Forelimb muscle (tissue), 1 donor: Measurements from ENCODE around the gene SPATA3. TPM values are rescaled to one million over a fixed set of nuclear protein-coding genes. Genes with fewer than 3 reads are reported as not detected.
"Not testable (repeated sequence)": the region's sequence is repeated elsewhere in the genome, so short reads cannot be mapped to it uniquely, and the experiment has no call there.

Experiments used
- DNase-seq: peaks from one replicate; pipeline ENCODE4 v3.0.0-alpha.2; 2013; ENCODE audit warnings: low read depth
- polyA plus RNA-seq: library from polyadenylated mRNA; unstranded; fragments of 120-200 nt; gene quantifications from one replicate; pipeline ENCODE4 v1.2.1, GENCODE V29; 2013; ENCODE audit not compliant: insufficient read length

SPATA3 gene
- polyA plus RNA-seq, 1 donor: not detected

DNA sequence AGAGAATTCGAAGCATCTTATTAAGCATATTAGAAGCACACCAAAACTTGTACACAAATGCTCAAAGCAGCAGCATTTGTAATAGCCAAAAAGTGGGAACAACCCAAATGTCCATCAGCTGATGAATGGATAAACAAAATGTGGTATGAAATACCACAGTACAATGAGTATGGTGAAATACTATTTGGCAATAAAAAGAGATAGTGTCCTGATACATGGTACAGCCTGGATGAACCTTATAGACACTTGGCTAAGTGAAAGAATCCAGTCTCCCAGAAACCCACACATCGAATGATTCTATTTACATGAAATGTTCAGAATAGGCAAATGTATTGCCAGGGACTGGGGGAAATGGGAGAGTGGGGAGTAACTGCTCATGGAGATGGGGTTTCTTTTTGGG lies 3.0 kb downstream of the SPATA3 start:
- DNase-seq: no peak

DNA sequence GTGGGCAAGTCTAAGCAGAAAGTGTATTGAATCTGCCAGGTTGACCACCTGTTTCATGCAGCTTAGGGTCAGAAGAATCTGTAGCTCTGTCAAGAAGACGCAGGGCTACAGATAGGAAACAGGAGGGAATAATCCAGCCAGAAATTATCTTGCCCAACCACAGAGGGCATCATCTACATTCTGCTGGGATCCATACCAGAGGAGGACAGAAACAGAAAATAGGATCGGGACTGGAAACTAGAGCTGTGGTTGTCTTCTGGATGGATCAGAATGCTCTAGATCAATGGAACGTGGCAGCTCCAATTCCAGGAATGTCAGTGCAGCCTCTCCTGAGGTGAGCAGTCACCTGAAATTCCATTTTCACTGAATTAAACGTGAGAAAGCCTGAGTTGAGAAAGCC lies 3.6 kb downstream of the SPATA3 start:
- no peak for DNase-seq

DNA sequence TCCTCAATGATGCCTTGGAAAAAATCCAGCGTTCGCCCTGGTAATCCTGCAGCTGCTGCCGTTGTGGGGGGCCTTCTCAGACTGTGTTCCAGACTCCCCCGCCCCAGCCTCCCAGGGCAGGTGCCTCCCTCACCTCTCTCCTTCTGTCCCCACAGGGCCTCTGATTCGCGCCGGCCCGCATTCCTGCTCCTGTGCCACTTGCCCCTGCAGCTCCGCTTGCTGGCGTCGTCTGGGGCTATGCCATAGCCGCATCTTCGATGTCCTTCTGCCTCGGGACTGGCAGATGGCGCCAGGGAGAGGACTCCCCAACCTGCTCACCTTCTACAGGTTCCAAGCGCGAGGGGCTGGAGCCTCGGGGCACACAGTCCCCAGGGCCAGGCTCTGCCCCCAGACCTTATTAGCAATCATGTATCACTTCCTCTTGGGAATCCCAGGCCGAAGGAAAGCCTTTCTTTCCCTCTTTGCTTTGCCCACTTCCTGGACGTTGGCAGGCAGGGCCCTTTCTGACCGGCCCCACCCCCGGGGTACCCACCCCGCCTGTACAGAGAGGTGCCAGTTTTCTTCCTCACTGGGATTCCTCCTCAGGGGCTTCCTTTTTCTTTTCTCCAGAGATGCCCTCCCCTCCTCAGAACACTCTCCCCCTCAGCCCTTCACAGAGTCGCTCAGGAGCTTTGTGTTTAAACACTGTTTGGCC lies 4.4 kb downstream of the SPATA3 start:
- DNase-seq: no peak

GRCh38 chr2:231001036-231001435 lies 5.1 kb downstream of the SPATA3 start:
- no peak for DNase-seq

DNA sequence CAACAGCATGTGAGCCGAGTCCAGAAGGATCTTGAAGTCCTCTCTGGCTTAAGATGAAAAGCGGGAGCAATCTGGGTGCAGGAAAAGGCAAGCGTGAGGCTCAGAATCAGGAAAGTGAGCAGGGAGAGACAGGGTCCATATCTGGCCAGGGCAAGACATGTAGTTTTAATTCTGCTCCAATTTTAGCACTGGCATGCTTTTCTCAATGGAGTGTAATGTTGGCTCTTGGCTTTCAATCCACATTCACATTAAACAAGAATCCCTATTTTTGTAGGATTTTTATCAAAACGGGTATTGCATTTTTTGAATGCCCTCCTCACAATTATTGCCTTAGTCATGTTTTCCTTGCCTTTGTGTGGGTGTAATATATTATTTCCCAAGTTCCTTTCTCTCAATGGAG lies 6.0 kb downstream of the SPATA3 start:
- DNase-seq: no peak

DNA sequence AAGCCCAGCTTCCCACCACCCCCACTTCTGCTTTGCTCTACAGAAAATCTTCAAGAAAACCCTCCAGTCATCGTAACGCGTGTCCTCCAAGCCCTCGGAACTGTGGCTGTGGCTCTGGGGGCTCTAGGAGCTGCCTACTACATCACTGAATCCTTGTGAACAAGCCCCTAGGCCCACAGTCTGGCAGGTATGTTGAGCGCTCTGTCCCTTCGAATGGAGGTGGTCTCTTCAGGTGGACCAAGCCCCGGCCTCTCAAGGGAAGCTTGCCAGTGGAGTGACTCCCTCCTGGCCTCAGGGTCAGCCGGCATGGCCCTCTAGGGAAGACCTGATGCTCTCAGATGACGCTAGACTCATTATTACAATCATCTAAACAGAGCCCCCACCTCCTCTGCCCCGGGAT lies 6.7 kb downstream of the SPATA3 start:
- no peak for DNase-seq

GRCh38 chr2:231003186-231003585 lies 7.3 kb downstream of the SPATA3 start:
- DNase-seq: no peak

GRCh38 chr2:231004930-231005329 lies 9.0 kb downstream of the SPATA3 start:
- not testable (repeated sequence) for DNase-seq

DNA sequence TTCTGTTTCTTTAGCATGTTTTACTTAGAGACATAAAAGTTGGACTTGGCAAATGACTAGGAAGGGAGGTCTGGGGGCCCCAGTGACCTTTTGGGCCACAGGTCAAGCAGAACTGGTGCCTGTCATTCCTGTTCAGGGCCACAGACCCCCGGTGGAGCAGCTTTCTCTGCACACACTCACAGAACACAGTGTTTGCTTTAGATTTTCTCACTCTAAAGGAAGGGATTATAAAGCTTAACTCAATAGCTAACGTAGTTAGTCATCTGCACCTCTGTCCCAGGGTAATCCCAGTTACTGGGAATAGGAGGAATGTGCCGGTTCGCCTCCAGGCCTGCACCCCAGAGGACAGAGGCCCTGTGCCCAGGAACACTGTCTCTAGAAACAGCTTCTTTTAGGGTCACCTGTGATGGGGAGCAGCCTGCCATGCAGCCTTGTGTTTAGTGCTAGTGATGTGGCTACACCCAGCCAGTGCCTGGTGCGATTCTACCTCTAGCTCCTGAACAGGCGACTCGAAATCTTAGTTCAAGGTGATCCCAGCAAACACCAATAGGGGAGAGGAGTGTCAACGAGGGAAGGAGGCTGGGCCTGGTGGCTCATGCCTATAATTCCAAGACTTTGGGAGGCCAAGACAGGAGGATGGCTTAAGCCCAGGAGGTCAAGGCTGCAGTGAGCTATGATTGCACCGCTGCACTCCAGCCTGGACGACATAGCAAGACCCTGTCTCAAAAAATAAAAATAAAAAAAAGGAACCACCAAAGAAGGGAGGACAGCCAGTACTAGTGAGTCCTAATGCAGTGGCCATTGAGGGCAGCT lies 11.6 kb downstream of the SPATA3 start:
- DNase-seq: no peak

- no peak for DNase-seq
Measured at GRCh38 chr2:231008131-231008530, 12.2 kb downstream of the SPATA3 start.

GRCh38 chr2:231009236-231009919 lies 13.5 kb downstream of the SPATA3 start:
- no peak for DNase-seq

GRCh38 chr2:231010201-231010730 lies 14.3 kb downstream of the SPATA3 start:
- no peak for DNase-seq

DNA sequence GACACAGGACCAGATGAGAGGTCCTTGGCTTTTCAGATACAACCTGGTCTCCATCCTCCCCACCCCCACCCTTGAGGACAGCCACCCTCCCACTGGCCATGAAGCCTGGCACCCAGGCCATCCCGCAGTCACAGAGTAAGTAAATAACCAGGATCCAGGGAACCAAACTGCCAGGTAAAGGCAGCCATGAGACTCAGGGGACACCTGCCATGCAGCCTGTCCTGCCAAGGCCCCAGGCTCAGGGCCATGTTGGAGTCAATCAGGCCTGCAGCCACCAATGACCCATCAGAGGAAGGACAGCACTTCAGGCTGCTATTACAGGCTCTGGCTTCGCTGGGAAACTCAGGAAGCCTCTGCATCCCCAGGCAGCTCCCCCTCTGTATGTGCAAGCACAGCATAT lies 15.6 kb downstream of the SPATA3 start:
- no peak for DNase-seq

DNA sequence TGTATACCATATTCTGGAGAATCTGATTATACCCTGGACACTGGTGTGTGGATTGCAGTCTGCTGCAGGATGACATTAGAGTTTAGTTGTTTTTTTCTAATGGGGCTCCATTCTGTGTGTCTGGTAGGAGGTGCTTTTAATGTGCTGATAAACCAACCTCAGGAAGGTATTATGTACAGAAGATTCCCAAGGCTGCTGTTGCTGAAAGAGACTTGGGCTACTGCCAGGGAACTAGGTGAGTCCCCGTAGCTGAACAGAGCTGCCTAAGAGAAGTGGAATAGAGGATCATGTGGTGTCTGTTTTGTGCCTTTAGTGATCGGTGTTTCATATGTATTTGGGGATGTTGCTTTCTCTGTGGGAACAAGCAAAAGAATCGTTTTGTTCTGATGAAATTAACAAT lies 16.5 kb downstream of the SPATA3 start:
- DNase-seq: no peak

GRCh38 chr2:231013820-231014219 lies 17.9 kb downstream of the SPATA3 start:
- no peak for DNase-seq

DNA sequence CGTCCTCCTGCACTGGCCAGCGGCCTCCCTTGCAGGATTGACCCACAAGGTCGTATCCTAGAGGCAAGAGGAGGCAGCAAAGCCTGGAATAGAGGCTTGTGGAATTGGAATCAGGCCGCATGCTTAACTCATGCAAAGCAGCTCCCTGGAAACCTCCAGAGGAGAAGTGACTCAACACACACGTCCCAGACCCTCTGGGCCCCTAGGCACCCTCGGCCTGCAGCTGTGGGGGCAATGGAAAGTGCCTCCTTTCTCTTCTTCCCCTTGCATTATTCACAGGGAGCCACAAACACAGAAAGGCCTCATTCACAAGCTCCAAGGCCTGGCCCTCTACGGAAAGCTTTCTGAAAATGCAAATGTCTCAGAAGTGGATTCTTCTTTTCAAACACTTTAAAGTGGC lies 19.6 kb downstream of the SPATA3 start:
- no peak for DNase-seq

GRCh38 chr2:231015926-231016325 lies 20.0 kb downstream of the SPATA3 start:
- no peak for DNase-seq

GRCh38 chr2:231016566-231017230 lies 20.8 kb downstream of the SPATA3 start:
- no peak for DNase-seq

DNA sequence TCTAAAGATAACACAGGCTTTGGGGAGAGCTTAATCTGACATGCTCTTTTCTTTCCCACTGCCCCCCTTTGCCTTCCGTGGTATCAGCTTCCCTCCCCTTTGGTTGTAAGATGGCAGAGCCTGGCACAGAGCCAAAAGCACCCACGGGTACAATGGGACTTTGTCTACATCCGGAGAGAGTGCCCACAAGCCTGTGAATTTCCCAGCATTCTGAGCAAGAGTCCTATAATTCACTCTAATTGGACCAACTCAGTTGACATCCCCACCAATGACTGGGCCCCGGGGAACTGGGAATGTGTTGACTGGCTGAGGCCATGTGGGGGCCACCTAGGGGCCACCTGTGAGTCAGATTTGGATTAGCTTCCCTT lies 21.3 kb downstream of the SPATA3 start:
- DNase-seq: no peak

DNA sequence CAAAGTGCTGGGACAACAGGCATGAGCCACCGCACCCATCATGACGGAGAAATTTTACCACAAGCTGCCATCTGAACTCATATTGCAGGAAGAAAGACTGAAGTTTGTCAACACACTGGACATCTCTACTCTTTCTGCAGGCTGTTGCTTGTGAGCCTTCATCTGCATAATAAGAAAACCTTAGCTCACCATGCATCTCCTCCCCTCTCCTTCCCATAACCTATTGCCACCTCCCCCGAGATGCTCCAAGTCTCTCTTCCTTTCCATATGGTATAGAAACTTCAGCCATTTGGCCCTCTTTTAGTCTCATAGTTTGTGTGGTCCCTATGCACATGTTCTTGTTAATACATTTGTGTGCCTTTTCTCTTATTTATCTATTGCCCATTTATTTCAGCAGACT lies 22.3 kb downstream of the SPATA3 start:
- DNase-seq: no peak

- not testable (repeated sequence) for DNase-seq
Measured at GRCh38 chr2:231025059-231025458, 29.1 kb downstream of the SPATA3 start.

GRCh38 chr2:231028889-231029288 lies 33.0 kb downstream of the SPATA3 start:
- no peak for DNase-seq
